HG02938 (cell line): ENCODE measurements around the gene CDHR5.
"Not testable (repeated sequence)": the region's sequence is repeated elsewhere in the genome, so short reads cannot be mapped to it uniquely, and the experiment has no call there.

Experiments
- ATAC-seq: cut with Tn5 transposase; IDR thresholded peaks from one replicate; pipeline ENCODE4 v1.9.1; 2021; ENCODE audit warnings: mild to moderate bottlenecking, moderate library complexity; ENCODE audit not compliant: unreplicated experiment

CDHR5 gene

DNA sequence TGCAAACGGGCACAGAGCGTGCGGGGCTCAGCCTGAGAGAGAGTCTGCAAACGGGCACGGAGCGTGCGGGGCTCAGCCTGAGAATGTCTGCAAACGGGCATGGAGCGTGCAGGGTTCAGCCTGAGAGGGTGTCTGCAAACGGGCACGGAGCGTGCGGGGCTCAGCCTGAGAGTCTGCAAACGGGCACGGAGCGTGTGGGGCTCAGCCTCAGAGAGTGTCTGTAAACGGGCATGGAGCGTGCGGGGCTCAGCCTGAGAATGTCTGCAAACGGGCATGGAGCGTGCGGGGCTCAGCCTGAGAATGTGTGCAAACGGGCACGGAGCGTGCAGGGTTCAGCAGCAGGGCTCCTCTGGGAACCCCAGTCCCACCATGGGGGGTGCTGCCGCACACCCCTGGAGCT, 35.0 kb downstream of the CDHR5 start:
- ATAC-seq, result no peak

DNA sequence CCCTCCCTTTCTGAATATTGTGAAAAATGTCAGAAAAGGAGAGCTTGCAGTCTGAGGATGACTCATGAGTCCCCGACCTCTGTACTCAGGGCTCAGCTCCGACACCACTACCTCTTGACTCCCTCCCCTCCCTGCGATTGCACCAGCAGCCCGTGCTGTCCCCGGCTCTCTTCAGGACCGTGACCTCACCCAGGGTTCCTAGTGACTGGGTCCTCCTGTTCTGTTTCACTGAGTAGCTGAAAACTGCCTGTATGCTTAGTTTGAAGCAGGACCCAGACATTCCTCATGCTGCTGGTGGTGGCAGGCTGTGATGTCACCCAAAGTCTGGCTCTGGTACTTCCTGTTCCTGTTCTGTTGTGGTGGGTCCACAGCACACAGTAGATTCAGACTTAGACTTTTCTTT, 36.8 kb downstream of the CDHR5 start:
- ATAC-seq, result no peak

DNA sequence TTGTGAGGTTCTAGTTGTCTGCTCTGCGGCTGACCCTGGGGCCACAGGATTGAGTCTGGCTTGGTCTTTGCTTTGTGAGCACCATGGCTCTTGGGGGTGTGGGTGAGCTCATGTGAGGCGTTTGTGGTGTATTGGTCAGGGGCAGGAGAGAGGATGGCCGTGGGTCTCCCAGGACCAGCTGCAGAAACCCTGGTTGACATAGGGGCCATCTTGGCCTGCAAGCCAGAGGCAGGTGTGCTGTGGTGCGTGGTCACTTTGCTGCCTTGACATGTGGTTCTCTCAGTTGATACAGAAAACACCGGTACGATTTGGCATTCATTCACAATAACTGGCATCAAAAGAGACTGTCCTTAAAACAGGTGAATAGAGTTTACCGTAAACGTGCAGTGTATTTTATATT, 37.2 kb downstream of the CDHR5 start:
- ATAC-seq, result no peak

DNA sequence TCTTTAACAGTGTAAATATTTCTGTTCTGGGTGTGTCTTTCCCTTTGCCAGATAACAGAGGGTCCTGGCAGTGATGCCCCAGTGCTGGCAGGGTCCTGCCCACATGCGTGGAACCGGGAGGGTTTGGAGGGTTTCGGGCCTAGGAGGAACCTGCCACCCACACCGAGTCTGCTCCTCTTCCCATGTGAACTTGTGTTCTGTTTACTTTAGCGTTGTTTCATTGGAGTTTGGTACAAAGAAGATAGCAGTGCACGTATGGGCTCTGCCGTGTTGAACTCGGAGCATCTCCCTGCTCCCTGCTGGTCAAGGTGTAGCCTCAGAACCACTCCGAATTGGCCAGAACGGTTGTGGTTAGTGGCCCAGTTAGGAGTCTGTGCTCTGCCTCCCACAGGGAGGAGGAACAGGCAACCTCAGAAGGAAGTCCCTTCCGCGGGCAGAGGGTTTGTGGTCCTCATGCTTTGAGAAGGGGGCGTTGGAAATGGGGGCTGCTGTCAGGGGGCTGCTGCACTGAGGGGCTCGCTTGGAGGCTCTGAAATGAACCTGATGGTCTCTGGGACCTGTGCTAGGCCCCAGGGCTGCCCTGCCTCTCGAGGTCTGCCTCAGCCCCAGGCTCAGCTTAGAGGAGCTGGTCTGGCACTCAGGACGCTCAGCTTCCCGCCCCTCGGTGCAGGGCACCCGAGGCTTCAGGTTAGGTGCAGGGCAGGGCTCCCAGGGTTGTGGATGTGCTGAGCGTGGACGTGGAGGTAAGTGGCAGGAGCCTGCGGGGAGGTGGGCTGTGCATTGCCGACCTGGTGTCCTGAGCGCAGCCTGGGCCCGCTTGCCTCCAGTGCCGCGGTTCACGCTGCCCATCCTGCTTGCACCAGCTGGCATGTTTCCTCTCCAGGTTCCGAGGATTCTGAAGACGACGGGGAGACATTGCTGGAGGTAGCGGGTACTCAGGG, 38.1 kb downstream of the CDHR5 start:
- ATAC-seq, result no peak

DNA sequence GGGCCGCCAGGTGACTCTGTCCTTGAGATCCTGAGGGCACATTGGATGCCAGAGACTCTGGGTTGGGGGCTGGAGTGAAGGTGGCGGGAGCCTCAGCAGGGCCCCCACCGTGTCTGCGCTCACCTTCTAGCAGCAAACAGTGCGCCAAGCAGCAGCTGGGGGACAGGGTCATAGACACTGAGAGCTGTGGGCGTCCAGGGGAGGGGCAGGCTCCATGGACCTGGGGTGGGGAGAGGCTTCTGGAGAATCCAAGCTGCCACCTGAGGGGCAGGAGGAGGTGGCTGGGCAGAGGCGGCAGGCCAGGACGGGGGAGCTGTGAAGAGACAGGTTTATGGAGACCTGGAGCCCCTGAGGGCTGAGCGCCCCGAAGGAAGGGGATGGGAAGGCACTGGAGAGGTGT, 40.5 kb downstream of the CDHR5 start:
- ATAC-seq, result no peak

DNA sequence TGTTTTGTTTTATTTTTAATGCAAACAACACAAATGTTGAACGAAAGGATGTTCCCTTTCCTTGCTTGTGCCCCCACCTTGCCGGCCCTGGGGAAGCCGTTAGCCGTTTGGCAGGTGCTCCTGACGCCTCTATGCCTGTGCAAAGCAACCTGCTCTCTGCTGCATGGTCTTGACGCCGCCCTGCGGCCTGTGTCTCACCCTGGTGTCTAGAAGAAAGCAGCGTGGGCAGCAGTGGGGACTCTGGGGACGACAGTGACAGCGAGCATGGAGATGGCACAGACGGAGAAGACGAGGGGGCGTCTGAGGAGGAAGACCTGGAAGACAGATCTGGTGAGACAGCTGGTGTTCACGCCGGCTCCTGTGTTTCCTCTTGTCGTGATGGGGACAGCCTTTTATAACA, 43.0 kb downstream of the CDHR5 start:
- ATAC-seq, result no peak

DNA sequence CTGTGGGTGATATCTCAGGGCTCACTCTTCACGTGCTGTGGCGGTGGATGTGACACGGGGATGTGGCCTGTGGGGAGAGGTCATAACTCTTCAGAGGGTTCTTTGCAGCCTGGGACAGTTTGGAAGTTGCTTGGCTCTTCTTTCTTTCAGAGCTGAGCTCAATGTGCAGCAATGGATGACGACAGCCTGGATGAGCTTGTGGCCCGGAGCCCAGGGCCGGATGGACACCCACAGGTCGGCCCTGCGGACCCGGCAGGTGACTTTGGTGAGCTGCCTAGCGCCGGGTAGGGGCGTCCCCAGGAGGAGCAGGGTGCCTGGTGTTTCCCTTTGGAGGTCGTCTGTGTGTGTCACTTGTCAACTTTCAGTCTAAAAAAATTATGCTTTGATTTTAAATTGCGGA, 43.4 kb downstream of the CDHR5 start:
- ATAC-seq, result no peak

DNA sequence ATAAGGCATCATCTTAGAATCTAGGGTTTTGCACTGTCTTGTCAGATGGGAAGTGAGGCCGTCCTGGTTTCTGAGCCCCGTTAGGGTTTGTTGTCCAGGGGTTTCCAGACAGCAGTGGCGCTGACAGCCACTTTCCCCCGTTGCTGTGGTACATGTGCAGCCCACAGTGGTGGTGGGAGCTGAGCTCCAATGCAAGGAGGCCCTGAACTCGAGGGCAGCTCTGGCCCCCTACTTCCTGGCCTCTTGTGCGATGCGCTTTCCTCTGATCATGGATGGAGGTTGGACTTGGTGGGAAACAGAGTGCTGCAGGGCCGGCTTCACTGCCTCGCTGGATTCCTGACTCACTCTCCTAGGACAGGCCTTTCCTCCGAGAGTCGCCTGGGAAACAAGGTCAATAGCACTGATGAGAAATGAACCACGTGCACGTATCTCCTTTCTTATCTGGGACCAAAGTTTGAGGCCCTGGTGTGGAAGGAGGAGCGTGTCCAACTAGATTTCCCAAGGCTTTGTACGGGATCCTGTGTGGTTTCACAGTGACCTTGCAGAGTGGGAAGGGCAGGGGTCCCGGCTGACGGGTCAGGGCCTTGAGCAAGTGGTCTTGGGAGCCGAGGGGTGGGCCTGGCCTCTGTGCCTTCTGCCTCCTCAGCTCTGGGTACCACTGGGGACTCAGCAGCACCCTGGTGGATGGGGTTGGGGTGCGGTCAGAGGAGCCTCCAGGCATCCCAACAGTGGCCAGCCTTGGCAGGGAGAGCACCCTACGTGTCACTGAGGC, 44.7 kb downstream of the CDHR5 start:
- no peak for ATAC-seq

DNA sequence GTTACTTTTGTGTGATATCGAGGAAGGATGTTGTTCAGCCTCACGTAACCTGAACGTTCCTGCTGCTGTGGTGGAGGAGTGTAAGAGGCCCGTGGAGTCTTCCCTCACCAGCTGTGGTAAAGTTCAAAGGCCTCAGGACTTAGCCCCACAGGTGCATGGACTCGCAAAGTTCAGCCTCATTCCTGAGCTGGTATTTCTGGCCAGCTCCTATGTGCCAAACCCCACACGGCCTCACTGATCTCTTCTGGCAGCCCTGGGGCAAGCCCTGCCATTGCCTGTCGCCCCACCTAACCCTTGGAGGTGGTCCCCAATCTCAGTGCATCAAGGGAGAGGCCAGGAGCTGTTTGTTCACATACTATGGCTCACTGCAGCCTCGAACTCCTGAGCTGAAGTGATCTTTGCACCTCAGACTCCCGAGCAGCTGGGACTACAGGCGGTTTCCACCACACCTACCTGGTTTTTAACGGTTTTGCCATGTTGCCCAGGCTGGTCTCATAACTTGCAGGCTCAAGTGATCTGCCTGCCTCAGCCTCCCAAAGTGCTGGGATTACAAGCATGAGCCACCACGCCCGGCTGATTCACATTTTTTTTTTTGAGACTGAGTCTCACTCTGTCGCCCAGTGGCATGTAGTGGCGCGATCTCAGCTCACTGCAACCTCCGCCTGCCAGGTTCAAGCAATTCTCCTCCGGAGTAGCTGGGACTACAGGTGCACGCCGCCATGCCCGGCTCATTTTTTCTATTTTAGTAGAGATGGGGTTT, 46.3 kb downstream of the CDHR5 start:
- no peak for ATAC-seq

DNA sequence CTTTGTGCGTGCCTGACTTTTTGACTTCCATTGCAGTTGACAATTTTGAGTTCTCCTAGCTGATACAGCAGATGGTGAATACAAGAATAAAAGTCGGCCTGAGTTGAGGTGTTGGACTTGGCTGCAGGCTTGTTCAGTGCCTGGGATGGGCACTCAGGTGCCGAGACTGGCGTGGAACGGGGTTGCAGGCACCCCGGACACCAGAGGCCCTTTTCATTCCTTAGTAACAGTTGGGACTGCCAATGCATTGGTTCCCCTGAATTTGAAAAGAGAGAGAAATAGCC, 47.2 kb downstream of the CDHR5 start:
- no peak for ATAC-seq

DNA sequence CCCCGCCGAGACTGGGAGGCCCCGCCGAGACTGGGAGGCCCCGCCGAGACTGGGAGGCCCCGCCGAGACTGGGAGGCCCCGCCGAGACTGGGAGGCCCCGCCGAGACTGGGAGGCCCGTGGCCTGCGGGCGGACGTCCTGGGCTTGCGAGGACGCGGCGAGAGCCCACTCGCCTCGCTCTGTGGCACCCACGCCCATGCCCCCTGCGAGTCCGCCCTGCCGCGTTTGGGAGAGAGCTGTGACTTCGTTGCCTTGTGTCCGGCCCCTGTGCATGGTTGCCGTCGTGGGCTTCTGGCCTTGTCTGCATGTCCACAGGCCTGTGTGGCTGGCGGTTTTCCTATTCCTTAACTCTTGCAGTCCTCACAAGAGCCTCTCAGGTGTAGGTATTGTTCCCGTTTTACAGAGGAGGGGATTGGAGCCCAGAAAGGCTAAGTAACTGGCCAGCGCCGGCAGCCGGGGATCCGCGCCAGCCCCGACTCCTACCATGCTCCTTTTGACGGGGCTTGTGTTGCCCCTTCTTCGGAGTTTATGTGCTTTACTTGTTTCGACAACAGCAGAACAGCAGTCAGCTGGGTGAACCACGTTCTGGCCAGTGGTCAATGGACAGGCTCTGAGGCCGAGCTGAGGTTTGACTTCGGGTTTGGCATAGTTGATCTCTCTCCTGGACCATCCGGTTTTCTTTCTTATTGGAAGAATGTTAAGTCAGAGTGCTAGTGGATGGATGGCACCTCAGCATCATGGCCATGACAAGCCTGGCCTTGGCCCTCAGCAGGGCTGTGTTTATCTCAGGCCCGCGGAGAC, 47.7 kb downstream of the CDHR5 start:
- no peak for ATAC-seq

DNA sequence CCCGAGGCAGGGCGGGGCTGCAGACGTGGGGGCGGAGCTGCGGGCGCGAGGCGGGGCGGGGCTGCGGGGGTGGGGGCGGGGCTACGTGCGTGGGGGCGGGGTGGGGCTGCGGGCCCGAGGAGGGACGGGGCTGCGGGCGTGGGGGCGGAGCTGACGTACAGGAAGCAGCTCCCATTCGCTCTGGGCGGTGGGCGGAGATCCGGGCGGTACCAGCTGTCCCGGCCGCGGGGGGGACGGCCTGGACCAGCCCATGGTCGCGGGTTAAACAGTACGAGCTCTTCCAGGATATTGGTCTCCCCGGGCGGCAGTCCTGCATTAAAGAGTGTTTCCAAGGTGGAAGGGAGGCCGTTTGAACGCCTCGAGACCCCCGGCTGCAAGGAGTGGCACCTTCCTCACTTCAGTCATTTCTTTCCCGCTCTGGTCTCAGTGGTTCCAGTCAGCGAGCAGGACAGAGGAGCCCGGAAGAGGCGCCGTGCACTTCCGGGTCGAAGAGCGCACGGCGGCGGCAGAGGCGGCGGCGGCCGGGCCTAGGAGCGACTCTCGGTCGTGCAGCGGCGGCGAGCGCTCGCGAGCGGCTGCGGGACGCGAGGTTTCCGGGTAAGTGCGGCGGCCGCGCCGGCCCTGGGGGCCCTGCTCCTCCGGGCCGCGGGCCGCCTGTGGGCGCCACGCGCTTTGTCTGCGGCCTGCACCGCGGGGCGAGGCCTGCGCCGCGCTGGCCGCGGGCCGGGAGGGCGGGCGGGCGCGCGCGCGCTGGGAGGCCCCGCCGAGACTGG, 48.6 kb downstream of the CDHR5 start, which contains the start of gene PHRF1:
Gene PHRF1, plus strand, starts transcription at position 475 of the 773 bp plus-strand sequence. CDS start 5,043 bp downstream, outside the sequence.
- peak; percentile 82 for ATAC-seq

DNA sequence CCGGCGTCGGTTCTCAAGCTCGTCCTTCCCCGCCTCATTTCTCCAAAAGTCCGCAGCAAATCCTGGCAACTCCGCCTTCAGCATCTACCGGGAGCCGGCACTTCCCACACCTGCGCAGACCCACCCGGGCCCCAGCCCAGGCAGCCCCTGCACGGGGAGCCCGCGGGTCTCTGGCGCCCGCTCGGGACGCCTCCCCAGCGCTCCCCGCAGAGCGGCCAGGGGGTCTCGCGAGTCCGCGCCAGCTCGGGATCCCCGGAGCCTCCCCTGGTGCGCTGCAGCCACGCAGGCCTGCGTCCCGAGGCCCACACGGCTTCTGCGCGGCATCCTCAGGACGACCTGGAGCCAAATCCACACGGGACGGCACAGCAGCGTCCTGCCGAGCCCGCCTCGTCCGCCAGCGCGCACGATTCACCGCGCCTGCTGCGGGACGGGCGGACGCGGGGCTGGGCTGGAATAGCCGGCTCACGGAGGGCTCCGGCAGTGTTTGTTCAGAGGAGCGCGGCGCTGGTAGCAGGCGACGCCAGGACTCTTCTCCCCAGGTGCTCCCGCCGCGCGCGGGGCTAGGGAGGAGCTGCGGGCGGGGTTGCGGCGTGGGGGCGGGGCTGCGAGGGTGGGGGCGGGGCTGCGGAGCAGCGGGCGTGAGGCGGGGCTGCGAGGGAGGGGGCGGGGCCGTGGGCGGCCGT, 49.3 kb downstream of the CDHR5 start:
- ATAC-seq, result peak; percentile 38

DNA sequence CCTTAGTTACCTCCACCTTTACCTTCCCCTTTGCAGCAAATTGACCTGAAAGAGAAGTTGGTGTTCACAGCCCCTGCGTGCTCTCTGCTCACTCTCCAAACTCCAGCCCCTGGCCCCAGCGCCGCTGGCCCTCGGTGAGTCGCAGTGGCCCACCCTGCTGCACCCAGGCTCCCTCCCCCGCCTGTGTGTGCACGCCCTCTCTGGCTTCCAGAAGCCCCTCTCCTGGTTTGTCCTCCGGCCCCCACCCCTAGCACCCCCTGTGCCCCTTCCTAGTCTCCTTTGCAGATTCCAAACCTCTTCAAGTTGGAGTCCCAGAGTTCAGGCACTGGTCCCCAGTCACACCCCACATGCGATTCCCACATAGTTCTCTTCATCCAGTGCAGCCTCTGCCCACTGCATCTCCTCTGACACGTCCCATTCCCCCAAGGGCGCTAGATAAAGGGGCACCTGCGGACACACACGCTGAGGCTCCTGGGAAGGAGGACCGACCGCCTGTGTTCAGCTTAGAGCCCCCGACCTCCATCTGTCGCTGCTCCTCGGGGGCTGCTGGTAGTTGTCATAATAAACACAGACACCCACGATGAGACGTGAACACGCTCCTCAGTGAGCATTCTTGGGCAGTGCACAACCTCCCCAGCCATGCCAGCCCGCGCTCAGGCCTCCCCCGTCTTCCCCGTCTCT, 50.0 kb downstream of the CDHR5 start:
- ATAC-seq, result no peak

DNA sequence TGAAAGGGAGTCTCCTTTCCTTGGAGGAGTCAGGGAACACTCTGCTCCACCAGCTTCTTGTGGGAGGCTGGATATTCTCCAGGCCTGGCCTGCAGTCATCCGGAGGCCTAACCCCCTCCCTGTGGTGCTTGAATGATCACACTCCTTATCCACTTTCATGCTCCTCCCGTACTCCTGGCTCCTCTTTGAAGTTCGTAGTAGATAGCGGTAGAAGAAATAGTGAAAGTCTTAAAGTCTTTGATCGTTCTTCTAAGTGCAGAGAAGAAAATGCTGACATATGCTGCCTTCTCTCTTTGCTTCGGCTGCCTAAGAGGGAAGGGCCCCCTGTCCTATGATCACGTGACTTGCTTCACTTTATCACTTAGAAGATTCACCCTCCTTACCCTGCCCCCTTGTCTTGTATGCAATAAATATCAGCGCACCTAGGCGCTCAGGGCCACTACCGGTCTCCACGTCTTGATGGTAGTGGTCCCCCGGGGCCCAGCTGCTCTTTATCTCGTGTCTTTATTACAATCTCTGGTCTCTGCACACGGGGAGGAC, 50.7 kb downstream of the CDHR5 start:
- ATAC-seq, result not testable (repeated sequence)

DNA sequence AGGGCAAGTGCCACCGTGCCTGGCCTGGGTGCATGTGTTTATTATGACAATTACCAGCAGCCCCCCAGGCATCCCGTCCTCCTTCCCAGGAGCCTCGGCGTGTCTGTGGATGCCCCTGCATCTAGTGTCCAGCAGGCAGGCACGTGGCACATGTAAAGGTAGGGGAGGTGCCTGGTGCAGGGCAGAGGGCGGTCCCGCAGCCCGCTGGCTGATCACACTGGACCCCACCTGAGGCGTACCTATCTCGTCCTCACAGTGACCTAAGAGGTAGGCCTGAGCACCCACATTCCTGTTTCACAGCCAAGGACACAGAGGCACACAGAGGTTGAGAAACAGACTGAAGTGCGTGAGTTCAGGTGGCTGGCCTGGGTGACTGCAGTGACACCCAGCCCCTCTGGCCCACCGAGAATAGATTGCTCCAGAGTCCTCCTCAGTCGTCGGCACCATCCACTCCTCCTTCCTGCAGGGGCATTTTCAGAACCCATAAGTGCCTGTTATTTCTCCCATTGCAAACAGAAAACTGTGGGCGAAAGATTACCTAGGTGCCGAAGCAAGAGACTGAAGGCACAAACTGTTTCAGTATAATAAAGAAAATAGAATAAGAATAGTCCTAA, 51.5 kb downstream of the CDHR5 start:
- no peak for ATAC-seq

DNA sequence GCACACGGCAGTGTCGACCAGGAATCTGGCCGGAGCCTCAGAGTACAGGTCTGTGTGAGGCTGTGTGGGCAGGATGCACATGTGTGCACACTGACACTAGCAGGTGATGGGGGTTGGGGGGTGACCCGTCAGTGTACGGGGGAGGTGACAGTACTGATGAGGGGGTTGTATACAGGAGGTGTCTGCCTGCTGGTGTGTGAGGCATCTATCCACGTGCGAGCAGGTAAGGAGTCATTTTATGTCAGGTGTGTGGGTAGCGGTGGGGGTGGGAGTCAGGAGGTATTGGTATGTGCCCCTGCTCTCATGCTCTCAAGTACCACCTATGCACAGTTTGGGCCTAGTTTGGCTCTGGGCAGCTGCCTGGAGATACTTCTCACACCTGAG, 53.0 kb downstream of the CDHR5 start:
- no peak for ATAC-seq
